ENCODE data around the gene ENDOV.

ENDOV gene

DNA sequence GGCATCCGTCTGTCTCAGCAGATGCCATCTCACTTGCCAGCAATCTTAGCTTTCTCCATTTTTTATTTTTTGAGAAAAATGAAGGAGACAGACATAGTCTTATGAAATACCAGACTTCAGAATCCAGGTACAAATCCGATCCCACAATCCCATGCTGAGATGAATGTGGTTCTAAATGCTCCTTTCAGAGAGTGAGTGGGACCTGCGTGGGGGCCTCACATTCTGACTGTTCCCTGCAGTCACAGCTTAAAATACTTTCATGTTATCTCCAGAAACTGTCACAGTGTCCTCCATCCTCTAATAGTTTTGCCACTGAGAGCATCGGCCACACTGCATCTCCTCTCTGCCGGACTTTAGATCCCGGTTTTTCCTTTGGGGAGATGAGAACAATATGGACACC, 34.9 kb upstream of the ENDOV start:
- Histone ChIP-seq H3K9me3 (ENCODE audit: control insufficient read depth, insufficient read depth, low read length) (no peaks in the 10 kb centered on the region), H3K36me3 (ENCODE audit: control insufficient read depth, insufficient read depth, low read length) (peaks cover 22% of the 10 kb centered on the region)

DNA sequence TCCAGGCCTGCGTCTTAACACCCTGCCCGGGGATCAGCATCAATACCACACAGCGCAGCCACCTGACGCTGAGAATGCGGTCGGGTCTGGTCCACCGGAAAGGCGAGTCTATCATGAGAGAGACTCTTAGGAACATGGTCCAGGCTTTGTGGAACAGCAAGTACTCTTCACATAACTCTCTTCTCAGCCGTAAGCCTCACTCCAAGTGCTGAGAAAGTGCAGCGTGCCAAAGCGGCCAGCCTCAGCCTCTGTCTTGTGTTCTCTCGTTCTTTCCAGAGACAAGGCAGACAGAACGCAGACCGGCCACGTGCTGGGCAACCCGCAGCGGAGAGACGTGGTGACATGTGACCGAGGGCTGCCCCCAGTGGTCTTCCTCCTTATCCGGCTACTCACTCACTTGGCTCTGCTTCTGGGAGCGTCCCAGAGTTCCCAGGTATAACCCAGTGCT, 34.4 kb upstream of the ENDOV start:
- Histone ChIP-seq H3K36me3 (ENCODE audit: control insufficient read depth, insufficient read depth, low read length) (peaks cover 22% of the 10 kb centered on the region), H3K9ac (ENCODE audit: low read depth, low read length) (no peak overlapping the region), H3K4me1 (ENCODE audit: control insufficient read depth, insufficient read depth, low read length) (no peaks in the 10 kb centered on the region), H3K4me3 (ENCODE audit: low read depth, low read length) (no peak overlapping the region), H3K9me3 (ENCODE audit: control insufficient read depth, insufficient read depth, low read length) (no peaks in the 10 kb centered on the region), H3K27me3 (ENCODE audit: control insufficient read depth, insufficient read depth, low read length) (no peaks in the 10 kb centered on the region)

More for the DNA sequence above, 34.9 kb upstream of the ENDOV start:
- H3K4me3 ChIP-seq (ENCODE audit: low read depth, low read length), result no peak overlapping the region
- H3K27me3 ChIP-seq (ENCODE audit: control insufficient read depth, insufficient read depth, low read length), result no peaks in the 10 kb centered on the region
- no peaks in the 10 kb centered on the region for H3K4me1 ChIP-seq (ENCODE audit: control insufficient read depth, insufficient read depth, low read length)
- no peak overlapping the region for H3K9ac ChIP-seq (ENCODE audit: low read depth, low read length)

DNA sequence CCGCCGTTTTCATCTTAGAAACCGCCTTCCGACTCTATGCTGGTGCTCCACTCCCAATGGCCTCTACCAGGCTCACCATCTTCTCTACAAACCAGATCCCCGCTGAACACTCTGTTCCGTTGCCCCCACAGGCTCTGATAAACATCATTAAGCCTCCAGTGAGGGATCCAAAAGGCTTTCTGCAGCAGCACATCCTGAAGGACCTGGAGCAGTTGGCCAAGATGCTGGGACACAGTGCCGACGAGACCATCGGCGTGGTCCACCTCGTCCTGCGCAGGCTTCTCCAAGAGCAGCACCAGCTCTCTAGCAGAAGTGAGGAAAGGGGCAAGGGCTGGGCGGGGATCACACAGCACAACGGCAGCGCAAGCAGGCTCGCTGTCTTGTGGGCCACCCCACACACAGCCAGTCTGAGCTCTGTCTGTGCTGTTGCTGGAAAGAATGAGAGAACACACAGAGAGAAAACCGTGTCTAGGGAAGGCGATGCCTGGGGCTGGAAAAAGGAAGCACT, 33.5 kb upstream of the ENDOV start:
- Histone ChIP-seq H3K36me3 (ENCODE audit: control insufficient read depth, insufficient read depth, low read length) (peaks cover 22% of the 10 kb centered on the region), H3K9me3 (ENCODE audit: control insufficient read depth, insufficient read depth, low read length) (no peaks in the 10 kb centered on the region), H3K4me3 (ENCODE audit: low read depth, low read length) (no peak overlapping the region), H3K4me1 (ENCODE audit: control insufficient read depth, insufficient read depth, low read length) (no peaks in the 10 kb centered on the region), H3K27me3 (ENCODE audit: control insufficient read depth, insufficient read depth, low read length) (no peaks in the 10 kb centered on the region), H3K9ac (ENCODE audit: low read depth, low read length) (no peak overlapping the region)

DNA sequence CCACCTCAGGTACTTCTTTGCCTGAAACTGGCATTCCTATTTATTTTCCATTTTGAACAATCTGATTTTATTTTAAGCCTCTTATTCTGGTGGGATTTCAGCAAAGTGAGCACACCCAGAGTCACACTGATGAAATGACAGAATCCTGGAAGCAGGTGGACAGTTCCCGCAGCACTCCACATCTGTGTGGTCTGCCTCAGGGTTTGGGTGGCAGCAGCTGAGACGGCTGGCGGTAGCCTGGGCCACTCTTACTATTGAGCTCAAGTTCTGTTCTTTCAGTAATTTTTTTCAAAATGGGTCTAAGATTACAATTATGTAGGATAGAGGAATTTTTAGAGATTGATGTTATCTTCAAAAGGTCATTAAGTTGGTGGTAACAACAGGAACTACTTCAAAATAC, 32.5 kb upstream of the ENDOV start:
- Histone ChIP-seq H3K9me3 (ENCODE audit: control insufficient read depth, insufficient read depth, low read length) (no peaks in the 10 kb centered on the region), H3K27me3 (ENCODE audit: control insufficient read depth, insufficient read depth, low read length) (no peaks in the 10 kb centered on the region), H3K4me3 (ENCODE audit: low read depth, low read length) (no peak overlapping the region), H3K9ac (ENCODE audit: low read depth, low read length) (no peak overlapping the region), H3K36me3 (ENCODE audit: control insufficient read depth, insufficient read depth, low read length) (peaks cover 24% of the 10 kb centered on the region), H3K4me1 (ENCODE audit: control insufficient read depth, insufficient read depth, low read length) (no peaks in the 10 kb centered on the region)

DNA sequence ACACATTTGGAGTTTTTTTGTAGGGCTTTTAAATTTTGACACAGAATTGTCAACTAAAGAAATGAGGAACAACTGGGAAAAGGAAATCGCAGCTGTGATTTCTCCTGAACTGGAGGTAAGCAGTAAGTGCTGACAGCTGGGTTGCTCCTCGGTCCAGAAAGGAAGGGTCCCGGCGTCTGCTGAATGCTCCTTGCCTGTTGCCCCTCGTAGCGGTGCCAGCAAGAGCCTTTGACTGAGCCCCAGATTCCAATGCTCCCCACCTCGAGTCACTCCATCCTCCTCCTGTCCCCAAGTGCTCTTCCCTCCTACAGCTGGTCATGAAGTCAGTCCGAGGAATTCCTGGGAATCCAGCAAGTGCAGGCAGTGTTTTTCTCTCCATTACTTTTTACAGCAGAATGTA, 32.0 kb upstream of the ENDOV start:
- no peaks in the 10 kb centered on the region for H3K4me1 ChIP-seq (ENCODE audit: control insufficient read depth, insufficient read depth, low read length)
- peaks cover 24% of the 10 kb centered on the region for H3K36me3 ChIP-seq (ENCODE audit: control insufficient read depth, insufficient read depth, low read length)
- H3K9ac ChIP-seq (ENCODE audit: low read depth, low read length), result no peak overlapping the region
- no peaks in the 10 kb centered on the region for H3K27me3 ChIP-seq (ENCODE audit: control insufficient read depth, insufficient read depth, low read length)
- no peak overlapping the region for H3K4me3 ChIP-seq (ENCODE audit: low read depth, low read length)
- no peaks in the 10 kb centered on the region for H3K9me3 ChIP-seq (ENCODE audit: control insufficient read depth, insufficient read depth, low read length)

DNA sequence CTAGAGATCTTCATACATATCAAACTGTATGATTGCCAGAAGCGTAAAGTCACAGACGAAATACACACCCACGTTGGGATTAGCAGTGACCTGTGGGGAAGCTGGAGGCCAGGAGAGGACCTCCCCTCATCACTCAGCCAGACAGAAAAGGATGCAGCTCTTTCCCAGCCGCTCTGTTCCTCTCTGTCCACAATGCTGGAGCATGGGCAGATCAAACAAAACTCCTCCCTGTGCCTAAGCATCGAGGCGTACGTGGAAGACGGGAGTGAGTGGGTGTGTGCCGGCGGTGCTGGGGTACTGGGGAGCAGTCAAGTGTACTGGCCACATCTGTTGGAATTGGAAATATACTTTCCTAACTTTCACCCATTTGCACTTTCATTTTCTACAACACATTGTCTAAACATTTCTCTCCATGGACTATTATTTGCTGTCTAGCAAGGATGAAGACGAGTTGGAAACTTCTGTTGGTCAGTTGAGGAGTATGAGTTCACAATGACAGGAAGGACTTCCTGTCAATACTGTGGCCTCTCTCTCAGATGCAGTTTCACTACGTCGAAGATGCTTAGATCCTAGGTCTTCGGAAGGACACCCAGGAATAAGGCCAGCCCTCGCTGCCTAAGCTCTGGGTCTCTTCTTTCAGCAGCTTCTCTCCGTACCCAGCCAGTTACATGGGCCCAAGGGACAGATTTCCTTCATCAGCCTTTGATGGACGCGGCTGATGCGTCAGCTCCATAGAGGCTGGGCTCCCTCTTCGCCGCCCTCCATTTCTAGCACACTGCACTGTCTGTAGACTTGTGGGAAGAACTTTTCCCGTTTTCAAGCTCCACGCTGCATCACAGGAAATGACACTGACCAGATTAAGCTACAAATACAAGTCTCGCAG, 30.6 kb upstream of the ENDOV start:
- Histone ChIP-seq H3K4me1 (ENCODE audit: control insufficient read depth, insufficient read depth, low read length) (no peaks in the 10 kb centered on the region), H3K9ac (ENCODE audit: low read depth, low read length) (no peak overlapping the region), H3K9me3 (ENCODE audit: control insufficient read depth, insufficient read depth, low read length) (no peaks in the 10 kb centered on the region), H3K4me3 (ENCODE audit: low read depth, low read length) (no peak overlapping the region), H3K36me3 (ENCODE audit: control insufficient read depth, insufficient read depth, low read length) (peaks cover 32% of the 10 kb centered on the region), H3K27me3 (ENCODE audit: control insufficient read depth, insufficient read depth, low read length) (no peaks in the 10 kb centered on the region)

DNA sequence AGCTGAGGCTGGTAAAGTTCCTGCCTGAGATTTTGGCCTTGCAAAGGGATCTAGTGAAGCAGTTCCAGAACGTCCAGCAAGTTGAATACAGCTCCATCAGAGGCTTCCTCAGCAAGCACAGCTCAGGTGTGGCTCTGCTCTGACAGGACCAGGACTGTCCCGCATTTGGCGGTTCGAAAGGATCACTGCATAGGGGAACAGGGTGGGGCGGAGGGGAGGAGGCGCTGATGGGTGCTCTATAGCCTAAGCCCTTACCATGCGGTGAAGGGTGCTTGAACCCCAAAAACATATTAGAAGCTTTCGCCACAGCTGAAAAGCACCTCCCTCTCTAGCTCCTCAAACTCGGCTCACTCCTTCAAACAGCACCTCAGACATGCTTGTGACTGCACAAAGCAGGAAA, 29.9 kb upstream of the ENDOV start:
- H3K9me3 ChIP-seq (ENCODE audit: control insufficient read depth, insufficient read depth, low read length), result no peaks in the 10 kb centered on the region
- no peak overlapping the region for H3K4me3 ChIP-seq (ENCODE audit: low read depth, low read length)
- no peaks in the 10 kb centered on the region for H3K4me1 ChIP-seq (ENCODE audit: control insufficient read depth, insufficient read depth, low read length)
- H3K9ac ChIP-seq (ENCODE audit: low read depth, low read length), result no peak overlapping the region
- peaks cover 33% of the 10 kb centered on the region for H3K36me3 ChIP-seq (ENCODE audit: control insufficient read depth, insufficient read depth, low read length)
- H3K27me3 ChIP-seq (ENCODE audit: control insufficient read depth, insufficient read depth, low read length), result no peaks in the 10 kb centered on the region

DNA sequence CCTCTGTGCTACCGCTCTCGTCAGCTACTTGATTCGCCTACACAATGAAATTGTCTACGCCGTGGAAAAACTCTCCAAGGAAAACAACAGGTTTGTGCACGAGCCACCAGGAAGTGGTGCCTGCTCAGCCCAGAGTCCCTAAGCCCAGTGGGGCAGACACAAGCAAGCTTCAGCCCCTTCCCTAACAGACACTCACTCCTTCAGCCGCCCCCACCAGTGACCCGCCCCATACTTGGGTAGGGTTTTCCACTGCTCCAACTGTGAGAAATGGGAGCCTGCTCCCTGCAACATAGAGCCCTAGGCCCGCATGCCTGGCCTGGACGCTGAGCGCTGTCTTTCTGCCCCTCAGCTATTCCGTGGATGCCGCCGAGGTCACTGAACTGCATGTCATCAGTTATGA, 28.6 kb upstream of the ENDOV start:
- H3K27me3 ChIP-seq (ENCODE audit: control insufficient read depth, insufficient read depth, low read length), result no peaks in the 10 kb centered on the region
- H3K4me3 ChIP-seq (ENCODE audit: low read depth, low read length), result no peak overlapping the region
- H3K36me3 ChIP-seq (ENCODE audit: control insufficient read depth, insufficient read depth, low read length), result peaks cover 27% of the 10 kb centered on the region
- H3K4me1 ChIP-seq (ENCODE audit: control insufficient read depth, insufficient read depth, low read length), result no peaks in the 10 kb centered on the region
- no peak overlapping the region for H3K9ac ChIP-seq (ENCODE audit: low read depth, low read length)
- no peaks in the 10 kb centered on the region for H3K9me3 ChIP-seq (ENCODE audit: control insufficient read depth, insufficient read depth, low read length)

DNA sequence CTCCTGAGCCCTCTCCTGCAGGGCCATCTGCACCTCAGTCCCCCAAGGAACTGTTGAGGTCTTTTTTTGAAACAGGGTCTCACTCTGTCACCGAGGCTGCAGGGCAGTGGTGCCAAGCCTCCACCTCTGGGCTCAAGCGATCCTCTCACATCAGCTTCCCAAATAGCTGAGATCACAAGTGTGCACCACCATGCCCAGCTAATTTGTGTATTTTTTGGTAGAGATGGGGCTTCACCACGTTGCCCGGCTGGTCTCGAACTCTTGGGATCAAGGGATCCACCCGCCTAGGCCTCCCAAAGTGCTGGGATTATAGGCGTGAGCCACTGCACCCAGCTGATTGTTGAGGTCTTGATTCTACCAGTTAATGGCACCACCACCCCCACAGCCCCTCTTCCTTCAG, 27.9 kb upstream of the ENDOV start:
- no peaks in the 10 kb centered on the region for H3K4me1 ChIP-seq (ENCODE audit: control insufficient read depth, insufficient read depth, low read length)
- peaks cover 23% of the 10 kb centered on the region for H3K36me3 ChIP-seq (ENCODE audit: control insufficient read depth, insufficient read depth, low read length)
- no peaks in the 10 kb centered on the region for H3K9me3 ChIP-seq (ENCODE audit: control insufficient read depth, insufficient read depth, low read length)
- no peak overlapping the region for H3K4me3 ChIP-seq (ENCODE audit: low read depth, low read length)
- H3K9ac ChIP-seq (ENCODE audit: low read depth, low read length), result no peak overlapping the region
- no peaks in the 10 kb centered on the region for H3K27me3 ChIP-seq (ENCODE audit: control insufficient read depth, insufficient read depth, low read length)

DNA sequence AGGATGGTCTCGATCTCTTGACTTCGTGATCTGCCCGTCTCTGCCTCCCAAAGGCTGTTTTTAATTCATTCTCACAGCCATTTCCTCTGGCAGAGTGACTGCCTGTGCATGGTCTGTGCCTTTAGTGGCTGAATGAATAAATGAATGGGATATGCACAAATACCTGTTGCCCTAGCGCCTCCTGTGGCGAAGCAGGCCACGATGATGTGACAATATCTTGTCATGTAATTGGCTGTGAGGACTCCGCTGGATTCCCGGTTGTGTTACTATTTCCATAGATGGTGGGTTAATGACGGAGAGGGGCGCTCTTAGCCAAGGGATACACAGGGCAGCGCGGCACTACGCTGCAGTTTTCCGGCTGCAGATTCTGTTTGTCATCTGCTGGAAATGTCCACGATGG, 26.8 kb upstream of the ENDOV start:
- Histone ChIP-seq H3K36me3 (ENCODE audit: control insufficient read depth, insufficient read depth, low read length) (peaks cover 23% of the 10 kb centered on the region), H3K27me3 (ENCODE audit: control insufficient read depth, insufficient read depth, low read length) (no peaks in the 10 kb centered on the region), H3K4me1 (ENCODE audit: control insufficient read depth, insufficient read depth, low read length) (no peaks in the 10 kb centered on the region)

DNA sequence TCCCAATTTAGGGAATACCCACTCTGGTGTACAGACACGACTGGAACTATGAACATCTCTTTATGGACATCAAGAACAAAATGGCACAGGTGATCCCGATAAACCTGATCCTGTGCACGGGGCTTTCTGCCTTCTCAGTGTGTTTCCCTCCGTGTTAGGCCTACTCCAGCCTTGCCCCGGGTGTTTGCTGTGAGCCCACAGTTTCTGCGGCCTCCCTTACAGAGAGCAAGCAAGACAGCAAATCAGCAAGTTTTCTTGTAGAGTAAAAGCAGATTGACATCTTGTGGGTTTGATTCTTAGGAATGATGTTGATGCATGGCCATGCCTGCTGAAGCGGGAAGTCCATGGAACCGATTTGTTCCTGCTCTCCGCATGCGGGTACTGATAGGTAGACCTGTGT, 26.4 kb upstream of the ENDOV start:
- Histone ChIP-seq H3K4me3 (ENCODE audit: low read depth, low read length) (no peak overlapping the region), H3K4me1 (ENCODE audit: control insufficient read depth, insufficient read depth, low read length) (no peaks in the 10 kb centered on the region), H3K36me3 (ENCODE audit: control insufficient read depth, insufficient read depth, low read length) (peaks cover 23% of the 10 kb centered on the region), H3K27me3 (ENCODE audit: control insufficient read depth, insufficient read depth, low read length) (no peaks in the 10 kb centered on the region), H3K9ac (ENCODE audit: low read depth, low read length) (no peak overlapping the region), H3K9me3 (ENCODE audit: control insufficient read depth, insufficient read depth, low read length) (no peaks in the 10 kb centered on the region)

More for the DNA sequence above, 26.8 kb upstream of the ENDOV start:
- no peak overlapping the region for H3K4me3 ChIP-seq (ENCODE audit: low read depth, low read length)
- H3K9ac ChIP-seq (ENCODE audit: low read depth, low read length), result no peak overlapping the region
- H3K9me3 ChIP-seq (ENCODE audit: control insufficient read depth, insufficient read depth, low read length), result no peaks in the 10 kb centered on the region

Data from iPS-15b (cell line).